ENCODE results near the gene TRMT1.
"Not testable (repeated sequence)": the region's sequence is repeated elsewhere in the genome, so short reads cannot be mapped to it uniquely, and the experiment has no call there.

Gene TRMT1

GRCh38 chr19:13150187-13150930, 33.8 kb upstream of the TRMT1 start, which contains the start of the genes IER2 and STX10:
TSS of gene IER2 (plus strand) at chr19:13150411. CDS start at chr19:13153187, 2,776 bp downstream.
TSS of gene STX10 (minus strand) at chr19:13150375. CDS start at chr19:13150173, 202 bp downstream.
- Histone ChIP-seq H4K8ac (ENCODE audit: low read length) (peak within 1 kb of the TSS; percentile 99), H4K91ac (ENCODE audit: low read length) (peak within 1 kb of the TSS; percentile 99), H3K14ac (ENCODE audit: low read length in 2 of 2) (peak within 1 kb of the TSS; percentile 84 to 98), H3K27ac (ENCODE audit: low read length, poor library complexity, severe bottlenecking) (peak within 1 kb of the TSS; percentile 98), H3K36me3 (ENCODE audit: control insufficient read depth in 1 of 2, insufficient read depth in 2 of 2, low read depth in 1 of 2, low read length in 2 of 2) (peaks cover 9 to 15% of the 10 kb centered on the region in 2 experiments), H2AFZ (ENCODE audit: low read depth, low read length) (peak within 1 kb of the TSS; percentile 55), H3K79me1 (replicated peaks; ENCODE audit: low read length, poor library complexity, severe bottlenecking) (peaks cover 14% of the 10 kb centered on the region), H2BK120ac (ENCODE audit: low read depth, low read length) (peak within 1 kb of the TSS; percentile 97), H2BK15ac (ENCODE audit: low read depth, poor library complexity, severe bottlenecking) (peak within 1 kb of the TSS; percentile 96), H3K4me3 (ENCODE audit: insufficient read depth in 1 of 2, low read depth in 1 of 2, low read length in 2 of 2) (peak within 1 kb of the TSS; percentile 71 to 94), H3K9me3 (ENCODE audit: control insufficient read depth, low read length) (no peaks in the 10 kb centered on the region), H3K4ac (ENCODE audit: low read depth in 1 of 2, low read length in 2 of 2) (peak within 1 kb of the TSS; percentile 98), H2AK5ac (ENCODE audit: low read length, severe bottlenecking) (peak within 1 kb of the TSS; percentile 79), H3K27me3 (ENCODE audit: control insufficient read depth in 1 of 2, insufficient read depth in 1 of 2, low read length in 2 of 2) (no peaks in the 10 kb centered on the region), H3K9ac (ENCODE audit: low read length) (peak within 1 kb of the TSS; percentile 99), H2BK5ac (ENCODE audit: low read depth, low read length, poor library complexity, severe bottlenecking) (peak within 1 kb of the TSS; percentile 97), H3K4me1 (ENCODE audit: control insufficient read depth, insufficient read depth, low read depth, low read length) (peaks cover 18% of the 10 kb centered on the region), H2BK12ac (ENCODE audit: low read length in 2 of 2) (peak within 1 kb of the TSS; percentile 52 to 75), H3K23ac (ENCODE audit: low read length in 2 of 2) (peak within 1 kb of the TSS; percentile 42 to 57), H3K4me2 (ENCODE audit: low read length, poor library complexity, severe bottlenecking) (peak within 1 kb of the TSS; percentile 85), H3K18ac (ENCODE audit: low read depth in 1 of 2, low read length in 2 of 2) (peak within 1 kb of the TSS; percentile 95 to 98)
- peak; percentile 97 for DNase-seq
- WGBS: under 1% methylated on average over 47 of the region's 51 CpGs

GRCh38 chr19:13149628-13150186, 33.2 kb upstream of the TRMT1 start:
- Histone ChIP-seq H2BK120ac (ENCODE audit: low read depth, low read length) (peak overlapping the region; percentile 86), H3K14ac (ENCODE audit: low read length in 2 of 2) (no peak overlapping the region)

GRCh38 chr19:13149173-13149627, 32.7 kb upstream of the TRMT1 start:
- peak overlapping the region; percentile 85 for H3K4me2 ChIP-seq (ENCODE audit: low read length, poor library complexity, severe bottlenecking)
- not testable (repeated sequence) for H4K91ac ChIP-seq (ENCODE audit: low read length); H3K9me3 ChIP-seq (ENCODE audit: control insufficient read depth, low read length); H3K27ac ChIP-seq (ENCODE audit: low read length, poor library complexity, severe bottlenecking); H2BK120ac ChIP-seq (ENCODE audit: low read depth, low read length); DNase-seq; H2BK5ac ChIP-seq (ENCODE audit: low read depth, low read length, poor library complexity, severe bottlenecking); H2AK5ac ChIP-seq (ENCODE audit: low read length, severe bottlenecking); H3K14ac ChIP-seq (ENCODE audit: low read length in 2 of 2); H2BK15ac ChIP-seq (ENCODE audit: low read depth, poor library complexity, severe bottlenecking); H2BK12ac ChIP-seq (ENCODE audit: low read length in 2 of 2); H2AFZ ChIP-seq (ENCODE audit: low read depth, low read length); H3K27me3 ChIP-seq (ENCODE audit: control insufficient read depth in 1 of 2, insufficient read depth in 1 of 2, low read length in 2 of 2)
- peak overlapping the region; percentile 99 for H3K9ac ChIP-seq (ENCODE audit: low read length)
- peak overlapping the region; percentile 84 to 86 for H3K18ac ChIP-seq (ENCODE audit: low read depth in 1 of 2, low read length in 2 of 2)
- H3K23ac ChIP-seq (ENCODE audit: low read length in 2 of 2): peak overlapping the region in 1 of 2 experiments; percentile 57
- peaks cover 21% of the 10 kb centered on the region for H3K79me1 ChIP-seq (replicated peaks; ENCODE audit: low read length, poor library complexity, severe bottlenecking)
- 57% methylated on average over 12 of the region's 17 CpGs for WGBS
- H4K8ac ChIP-seq (ENCODE audit: low read length): peak overlapping the region; percentile 52
- H3K4me3 ChIP-seq (ENCODE audit: insufficient read depth in 1 of 2, low read depth in 1 of 2, low read length in 2 of 2): peak overlapping the region; percentile 71 to 94
- H3K4me1 ChIP-seq (ENCODE audit: control insufficient read depth, insufficient read depth, low read depth, low read length): peaks cover 16% of the 10 kb centered on the region
- peaks cover 16 to 26% of the 10 kb centered on the region in 2 experiments for H3K36me3 ChIP-seq (ENCODE audit: control insufficient read depth in 1 of 2, insufficient read depth in 2 of 2, low read depth in 1 of 2, low read length in 2 of 2)
- H3K4ac ChIP-seq (ENCODE audit: low read depth in 1 of 2, low read length in 2 of 2): peak overlapping the region; percentile 8 to 60

More at GRCh38 chr19:13149628-13150186, 33.2 kb upstream of the TRMT1 start:
- Histone ChIP-seq H3K4me3 (ENCODE audit: insufficient read depth in 1 of 2, low read depth in 1 of 2, low read length in 2 of 2) (peak overlapping the region; percentile 71 to 94), H4K91ac (ENCODE audit: low read length) (peak overlapping the region; percentile 67), H3K9me3 (ENCODE audit: control insufficient read depth, low read length) (no peaks in the 10 kb centered on the region), H3K18ac (ENCODE audit: low read depth in 1 of 2, low read length in 2 of 2) (peak overlapping the region; percentile 84 to 86), H4K8ac (ENCODE audit: low read length) (peak overlapping the region; percentile 82), H2BK15ac (ENCODE audit: low read depth, poor library complexity, severe bottlenecking) (peak overlapping the region; percentile 63), H3K23ac (ENCODE audit: low read length in 2 of 2) (peak overlapping the region in 1 of 2 experiments; percentile 57), H2BK5ac (ENCODE audit: low read depth, low read length, poor library complexity, severe bottlenecking) (no peak overlapping the region), H3K4me1 (ENCODE audit: control insufficient read depth, insufficient read depth, low read depth, low read length) (peaks cover 16% of the 10 kb centered on the region), H3K36me3 (ENCODE audit: control insufficient read depth in 1 of 2, insufficient read depth in 2 of 2, low read depth in 1 of 2, low read length in 2 of 2) (peaks cover 15 to 21% of the 10 kb centered on the region in 2 experiments), H2AFZ (ENCODE audit: low read depth, low read length) (peak overlapping the region; percentile 55), H3K79me1 (replicated peaks; ENCODE audit: low read length, poor library complexity, severe bottlenecking) (peaks cover 18% of the 10 kb centered on the region), H2BK12ac (ENCODE audit: low read length in 2 of 2) (peak overlapping the region in 1 of 2 experiments; percentile 11), H3K27ac (ENCODE audit: low read length, poor library complexity, severe bottlenecking) (no peak overlapping the region), H3K4me2 (ENCODE audit: low read length, poor library complexity, severe bottlenecking) (peak overlapping the region; percentile 85), H2AK5ac (ENCODE audit: low read length, severe bottlenecking) (no peak overlapping the region), H3K4ac (ENCODE audit: low read depth in 1 of 2, low read length in 2 of 2) (peak overlapping the region; percentile 8 to 60), H3K9ac (ENCODE audit: low read length) (peak overlapping the region; percentile 99), H3K27me3 (ENCODE audit: control insufficient read depth in 1 of 2, insufficient read depth in 1 of 2, low read length in 2 of 2) (no peaks in the 10 kb centered on the region)
- 2% methylated on average over 44 of the region's 46 CpGs for WGBS
- peak; percentile 62 for DNase-seq
